Psoas muscle (tissue), 8 donors: Measurements from ENCODE around the gene SHOX. TPM values are rescaled to one million over a fixed set of nuclear protein-coding genes. Genes with fewer than 3 reads are reported as not detected.

ENCODE experiments used
- ATAC-seq, 4 donors: fragments of 200-7000 bp; cut with Tn5 transposase; one replicate each; pipeline ENCODE4 v1.9.1; 2020; ENCODE audit warnings: moderate library complexity in 3 of 4, mild to moderate bottlenecking in 2 of 4
- DNase-seq, 2 donors: peaks; one replicate each; pipeline ENCODE4 v3.0.0-alpha.2; 2020
- H3K27ac ChIP-seq: fragments of 200-600 bp; one replicate; pipeline ENCODE4 v1.8.0; 2022
- H3K27me3 ChIP-seq, 3 donors: fragments of 200-600 bp in 1 of 3; one replicate each; pipeline versions ENCODE4 v1.6.1 to v1.8.0; 2013 to 2022; ENCODE audit warnings: low read length in 2 of 3, mild to moderate bottlenecking in 2 of 3, moderate library complexity in 1 of 3; ENCODE audit not compliant: insufficient read depth in 3 of 3
- H3K36me3 ChIP-seq, 2 donors: fragments of 200-600 bp in 1 of 2; one replicate each; pipeline versions ENCODE4 v1.6.1 to v1.8.0; 2013 to 2022; ENCODE audit warnings: low read depth in 1 of 2, mild to moderate bottlenecking in 1 of 2, moderate library complexity in 1 of 2; ENCODE audit not compliant: insufficient read depth in 1 of 2
- H3K4me1 ChIP-seq: fragments of 200-600 bp; one replicate; pipeline ENCODE4 v1.8.0; 2022
- H3K4me3 ChIP-seq: fragments of 200-600 bp; one replicate; pipeline ENCODE4 v1.8.0; 2022; ENCODE audit warnings: mild to moderate bottlenecking
- H3K9me3 ChIP-seq: fragments of 200-600 bp; one replicate; pipeline ENCODE4 v1.8.0; 2022
- WGBS, 3 donors: extraction: QIAGEN DNeasy Blood & Tissue Kit; methylation state at CpG; one replicate each; pipeline versions ENCODE4 v1.1.6 to v1.1.7; 2013; 5-methylcytosine and 5-hydroxymethylcytosine counted together
- intact Hi-C, 2 donors: fragments of 100-400 bp; cut with DNase I; formaldehyde crosslinking; loops; one replicate each; pipeline versions ENCODE4 v1.11.0 to v1.14.2; 2022
- polyA plus RNA-seq, 3 donors: library from polyadenylated mRNA; stranded (reverse); fragments of 200-250 nt; gene quantifications; one replicate each; pipeline ENCODE4 v1.2.3, GENCODE V29; 2013
- total RNA-seq, 4 donors: library from RNA; stranded (reverse); fragmentation: NEBNext Ultra II Directional in 2 of 4; extraction: Animal tissue kit (Norgen Biotek cat#: 25700) in 2 of 4; gene quantifications; one replicate each; pipeline versions ENCODE4 v1.2.1 to v1.2.4, GENCODE V29; 2021 to 2023
- TF ChIP-seq, protein P1 (sequence below): fragments of 200-600 bp; IDR thresholded peaks from one replicate; pipeline ENCODE4 v1.8.0; 2022; ENCODE audit warnings: antibody characterized with exemption
- donor health status: healthy with polysubstance abuse.
- donor health status: DM: no; HTN: no; CAD: no; lungs with moderate emphysema.
- donor health status: Bipolar disorder and iron deficiency.
- donor health status: healthy.
- donor health status: DM: yes; HTN: yes; CAD: no.
- donor health status: DM: no; HTN: no; CAD: no.
- donor health status: DM: no; HTN: no; CAD: no.
- donor health status: DM: yes; HTN: yes; CAD: no.

The SHOX gene
- total and polyA plus RNA-seq, 7 donors: under 0.01 to 0.03 TPM; not detected in 5

DNA sequence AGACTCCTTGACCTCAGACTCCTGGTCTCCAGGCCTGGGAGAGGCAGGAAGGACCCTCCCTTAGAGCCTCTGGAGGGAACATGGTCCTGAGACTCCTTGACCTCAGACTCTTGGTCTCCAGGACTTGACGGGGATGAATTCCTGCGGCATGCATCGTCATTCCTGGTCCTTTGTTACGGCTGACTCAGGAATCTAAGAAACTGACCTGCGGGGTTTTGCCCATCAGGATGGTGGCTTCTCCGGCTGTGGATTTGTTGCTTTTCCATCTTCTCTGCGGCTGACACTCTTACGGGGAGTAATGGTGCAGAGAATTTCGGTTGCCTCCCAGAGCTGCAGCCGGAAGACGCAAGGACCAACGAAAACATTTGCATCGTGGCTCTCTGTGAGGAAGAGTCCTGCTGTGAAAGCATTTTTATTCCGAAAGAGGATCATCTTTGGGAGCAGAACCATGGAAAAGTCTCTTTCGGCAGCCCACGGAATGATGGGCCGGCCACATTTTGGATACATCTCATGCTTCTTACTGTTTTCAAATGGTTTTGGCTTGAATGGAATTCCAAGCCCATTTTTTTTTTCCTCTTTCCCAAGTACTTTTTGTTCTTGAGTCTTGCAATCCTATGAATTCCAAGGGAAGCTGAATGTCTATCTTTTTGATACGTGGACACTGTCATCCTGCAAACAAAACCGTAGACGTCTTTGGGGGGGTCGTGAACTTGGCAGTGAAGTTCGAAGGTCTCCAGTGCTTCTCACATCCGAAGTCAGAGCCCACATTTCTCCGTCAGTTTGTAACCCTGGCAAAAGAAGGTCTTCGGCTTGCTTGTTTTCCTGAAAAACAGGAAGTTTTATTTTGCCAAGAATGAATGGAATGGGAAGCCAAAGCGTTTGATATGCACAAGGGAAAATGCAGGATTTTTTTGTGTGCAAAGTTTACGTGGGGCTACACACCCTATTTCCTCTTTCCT lies 36.5 kb downstream of the SHOX start:
- WGBS, 3 donors: 29 to 47% (median 32%) methylated on average over 27 of the region's 27 CpGs
- intact Hi-C loops: no loop called here
- TF ChIP-seq, protein P1, sequence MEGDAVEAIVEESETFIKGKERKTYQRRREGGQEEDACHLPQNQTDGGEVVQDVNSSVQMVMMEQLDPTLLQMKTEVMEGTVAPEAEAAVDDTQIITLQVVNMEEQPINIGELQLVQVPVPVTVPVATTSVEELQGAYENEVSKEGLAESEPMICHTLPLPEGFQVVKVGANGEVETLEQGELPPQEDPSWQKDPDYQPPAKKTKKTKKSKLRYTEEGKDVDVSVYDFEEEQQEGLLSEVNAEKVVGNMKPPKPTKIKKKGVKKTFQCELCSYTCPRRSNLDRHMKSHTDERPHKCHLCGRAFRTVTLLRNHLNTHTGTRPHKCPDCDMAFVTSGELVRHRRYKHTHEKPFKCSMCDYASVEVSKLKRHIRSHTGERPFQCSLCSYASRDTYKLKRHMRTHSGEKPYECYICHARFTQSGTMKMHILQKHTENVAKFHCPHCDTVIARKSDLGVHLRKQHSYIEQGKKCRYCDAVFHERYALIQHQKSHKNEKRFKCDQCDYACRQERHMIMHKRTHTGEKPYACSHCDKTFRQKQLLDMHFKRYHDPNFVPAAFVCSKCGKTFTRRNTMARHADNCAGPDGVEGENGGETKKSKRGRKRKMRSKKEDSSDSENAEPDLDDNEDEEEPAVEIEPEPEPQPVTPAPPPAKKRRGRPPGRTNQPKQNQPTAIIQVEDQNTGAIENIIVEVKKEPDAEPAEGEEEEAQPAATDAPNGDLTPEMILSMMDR: no peak
- no peaks in the 10 kb centered on the region for H3K27me3 ChIP-seq
- no peaks in the 10 kb centered on the region for H3K36me3 ChIP-seq
- no peaks in the 10 kb centered on the region for H3K9me3 ChIP-seq
- DNase-seq: no peak
- no peak overlapping the region for H3K27ac ChIP-seq
- H3K4me3 ChIP-seq: no peak overlapping the region
- ATAC-seq: no peak
- no peaks in the 10 kb centered on the region for H3K4me1 ChIP-seq

GRCh38 chrX:670645-671044 lies 40.1 kb downstream of the SHOX start:
- H3K4me3 ChIP-seq: no peak overlapping the region
- H3K4me1 ChIP-seq: no peaks in the 10 kb centered on the region
- H3K36me3 ChIP-seq: no peaks in the 10 kb centered on the region
- ATAC-seq (no peak), DNase-seq (no peak)
- WGBS, 3 donors: 23 to 25% (median 24%) methylated on average over 13 of the region's 13 CpGs
- TF ChIP-seq, protein P1: no peak
- H3K9me3 ChIP-seq: no peaks in the 10 kb centered on the region
- intact Hi-C loops: no loop called here
- H3K27me3 ChIP-seq: no peaks in the 10 kb centered on the region
- no peak overlapping the region for H3K27ac ChIP-seq

- H3K9me3 ChIP-seq: no peaks in the 10 kb centered on the region
- no peaks in the 10 kb centered on the region for H3K27me3 ChIP-seq
- WGBS, 3 donors: 82 to 86% (median 84%) methylated on average over 7 of the region's 7 CpGs
- intact Hi-C loops: no loop called here
- H3K4me1 ChIP-seq: no peaks in the 10 kb centered on the region
- TF ChIP-seq, protein P1: no peak
- H3K36me3 ChIP-seq: no peaks in the 10 kb centered on the region
- ATAC-seq: no peak
- no peak overlapping the region for H3K27ac ChIP-seq
- no peak for DNase-seq
- H3K4me3 ChIP-seq: no peak overlapping the region
Measured at GRCh38 chrX:672931-673330, 42.3 kb downstream of the SHOX start.

DNA sequence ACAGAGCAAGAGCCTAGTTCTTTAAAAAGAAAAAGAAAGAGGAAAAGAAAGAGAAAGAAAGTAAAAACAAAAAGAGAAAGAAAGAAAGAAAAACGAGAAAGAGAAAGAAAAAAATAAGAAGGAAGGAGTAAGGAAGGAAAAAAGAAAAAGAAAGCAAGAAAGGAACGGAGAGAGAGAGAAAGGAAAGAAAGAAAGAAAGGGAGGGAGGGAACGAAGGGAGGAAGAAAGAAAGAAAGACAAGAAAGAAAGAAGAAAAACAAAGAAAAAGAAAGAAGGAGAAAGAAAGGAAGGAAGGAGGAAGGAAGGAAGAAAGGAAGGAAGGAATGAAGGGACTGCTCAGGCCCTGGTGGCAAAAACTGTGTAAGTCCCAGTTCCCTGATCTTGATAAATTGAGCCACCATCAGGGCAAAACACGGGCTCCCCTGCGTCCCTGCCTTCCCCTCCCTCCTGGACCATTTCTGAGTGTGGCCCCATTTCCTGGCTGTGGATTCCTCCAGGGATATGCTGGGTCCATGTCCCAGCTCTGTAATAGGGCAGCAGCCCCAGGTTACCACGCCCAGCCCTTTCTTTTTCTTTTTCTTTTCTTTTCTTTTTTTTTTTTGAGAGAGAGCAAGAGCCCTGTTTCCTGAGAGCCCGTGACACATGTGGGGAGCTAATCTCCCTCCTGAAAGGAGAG lies 44.8 kb downstream of the SHOX start:
- no peak for DNase-seq
- Histone ChIP-seq H3K27ac (no peak overlapping the region), H3K4me1 (no peaks in the 10 kb centered on the region), H3K27me3 (no peaks in the 10 kb centered on the region), H3K9me3 (no peaks in the 10 kb centered on the region), H3K4me3 (no peak overlapping the region), H3K36me3 (no peaks in the 10 kb centered on the region)
- TF ChIP-seq, protein P1: no peak
- WGBS, 3 donors: 23 to 38% (median 36%) methylated on average over 6 to 7 of the region's 7 CpGs
- intact Hi-C loops: no loop called here
- ATAC-seq: no peak
